ENCODE results near the gene LRIF1.

Gene LRIF1

GRCh38 chr1:110916669-110917306 is 46.9 kb downstream of the LRIF1 start:
- TF ChIP-seq, protein P1, sequence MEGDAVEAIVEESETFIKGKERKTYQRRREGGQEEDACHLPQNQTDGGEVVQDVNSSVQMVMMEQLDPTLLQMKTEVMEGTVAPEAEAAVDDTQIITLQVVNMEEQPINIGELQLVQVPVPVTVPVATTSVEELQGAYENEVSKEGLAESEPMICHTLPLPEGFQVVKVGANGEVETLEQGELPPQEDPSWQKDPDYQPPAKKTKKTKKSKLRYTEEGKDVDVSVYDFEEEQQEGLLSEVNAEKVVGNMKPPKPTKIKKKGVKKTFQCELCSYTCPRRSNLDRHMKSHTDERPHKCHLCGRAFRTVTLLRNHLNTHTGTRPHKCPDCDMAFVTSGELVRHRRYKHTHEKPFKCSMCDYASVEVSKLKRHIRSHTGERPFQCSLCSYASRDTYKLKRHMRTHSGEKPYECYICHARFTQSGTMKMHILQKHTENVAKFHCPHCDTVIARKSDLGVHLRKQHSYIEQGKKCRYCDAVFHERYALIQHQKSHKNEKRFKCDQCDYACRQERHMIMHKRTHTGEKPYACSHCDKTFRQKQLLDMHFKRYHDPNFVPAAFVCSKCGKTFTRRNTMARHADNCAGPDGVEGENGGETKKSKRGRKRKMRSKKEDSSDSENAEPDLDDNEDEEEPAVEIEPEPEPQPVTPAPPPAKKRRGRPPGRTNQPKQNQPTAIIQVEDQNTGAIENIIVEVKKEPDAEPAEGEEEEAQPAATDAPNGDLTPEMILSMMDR (conservative IDR thresholded peaks at IDR 0.05; ENCODE audit: low read depth): no peak
- ChIA-PET CTCF (interaction anchor here (0.8 kb wide), 1 partner anchor 25 kb away, joined by 5 read pairs; no protein-coding TSS in a partner anchor), POLR2A (ENCODE audit: low non-redundant PET) (no interaction called here)
- no peak overlapping the region for H3K27ac ChIP-seq
- peak; percentile 53 for DNase-seq (ENCODE audit: low spot score)

GRCh38 chr1:110916274-110916668 is 47.5 kb downstream of the LRIF1 start:
- POLR2A ChIA-PET (ENCODE audit: low non-redundant PET): no interaction called here
- TF ChIP-seq, protein P1 (conservative IDR thresholded peaks at IDR 0.05; ENCODE audit: low read depth): no peak
- DNase-seq (ENCODE audit: low spot score): no peak
- CTCF ChIA-PET: no interaction called here
- H3K27ac ChIP-seq: no peak overlapping the region

- TF ChIP-seq, protein P1 (conservative IDR thresholded peaks at IDR 0.05; ENCODE audit: low read depth): no peak
Measured at GRCh38 chr1:110915804-110916203, 47.9 kb downstream of the LRIF1 start.

GRCh38 chr1:110914676-110915075 is 49.0 kb downstream of the LRIF1 start:
- H3K27ac ChIP-seq: no peak overlapping the region
- POLR2A ChIA-PET (ENCODE audit: low non-redundant PET): no interaction called here
- no peak for DNase-seq (ENCODE audit: low spot score)
- TF ChIP-seq, protein P1 (conservative IDR thresholded peaks at IDR 0.05; ENCODE audit: low read depth): no peak
- CTCF ChIA-PET: no interaction called here

More at GRCh38 chr1:110915804-110916203, 47.9 kb downstream of the LRIF1 start:
- ChIA-PET CTCF (no interaction called here), POLR2A (ENCODE audit: low non-redundant PET) (no interaction called here)
- no peak for DNase-seq (ENCODE audit: low spot score)
- no peak overlapping the region for H3K27ac ChIP-seq

DNA sequence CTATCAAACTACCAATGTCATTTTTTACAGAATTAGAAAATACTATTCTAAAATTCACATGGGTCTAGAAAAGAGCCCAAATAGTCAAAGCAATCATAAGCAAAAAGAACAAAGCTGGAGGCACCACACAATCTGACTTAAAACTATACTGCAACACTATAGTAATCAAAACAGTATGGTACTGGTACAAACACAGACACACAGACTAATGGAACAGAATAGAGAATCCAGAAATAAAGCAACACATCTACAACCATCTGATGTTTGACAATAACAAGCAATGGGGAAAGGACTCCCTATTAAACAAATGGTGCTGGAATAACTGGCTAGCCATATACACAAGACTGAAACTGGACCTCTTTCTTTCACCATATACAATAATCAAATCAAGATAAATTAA is 50.9 kb downstream of the LRIF1 start:
- CTCF ChIA-PET: interaction anchor here (0.6 kb wide), 1 partner anchor 98 kb away, joined by 4 read pairs; no protein-coding TSS in a partner anchor
- POLR2A ChIA-PET (ENCODE audit: low non-redundant PET): no interaction called here
- no peak for DNase-seq (ENCODE audit: low spot score)
- no peak overlapping the region for H3K27ac ChIP-seq
- TF ChIP-seq, protein P1 (conservative IDR thresholded peaks at IDR 0.05; ENCODE audit: low read depth): no peak

GRCh38 chr1:110903853-110904500 is 59.7 kb downstream of the LRIF1 start:
- H3K27ac ChIP-seq: no peak overlapping the region
- ChIA-PET CTCF (interaction anchor here (0.7 kb wide), 1 partner anchor 13 kb away, joined by 4 read pairs; no protein-coding TSS in a partner anchor), POLR2A (ENCODE audit: low non-redundant PET) (no interaction called here)
- TF ChIP-seq, protein P1 (conservative IDR thresholded peaks at IDR 0.05; ENCODE audit: low read depth): no peak
- no peak for DNase-seq (ENCODE audit: low spot score)

All from RWPE1 (cell line).